Gastroesophageal sphincter (tissue), 4 donors: ENCODE results near the gene MRPL12. TPM values are rescaled to one million over a fixed set of nuclear protein-coding genes. Genes with fewer than 3 reads are reported as not detected.

Experiments used
- ATAC-seq: fragments of 150-250 bp; one replicate; pipeline ENCODE4 v1.9.1; 2016; ENCODE audit warnings: mild to moderate bottlenecking, moderate library complexity
- H3K27ac ChIP-seq, 4 donors: fragments of 200-600 bp; sonication (generic) in 3 of 4; 1 replicate in 3 of 4; 2 replicates in 1 of 4; pipeline ENCODE4 v1.5.1; 2016 to 2019
- H3K27me3 ChIP-seq: fragments of 200-600 bp; sonication (generic); one replicate; pipeline ENCODE4 v1.5.1; 2019
- H3K36me3 ChIP-seq, 2 donors: fragments of 200-600 bp; sonication (generic); one replicate each; pipeline ENCODE4 v1.5.1; 2019; ENCODE audit warnings: control low read depth in 1 of 2
- H3K4me1 ChIP-seq, 3 donors: fragments of 200-600 bp; sonication (generic); 1 replicate in 2 of 3; 2 replicates in 1 of 3; pipeline ENCODE4 v1.5.1; 2016 to 2019; ENCODE audit warnings: control low read depth in 2 of 3
- H3K4me3 ChIP-seq, 2 donors: fragments of 200-600 bp; sonication (generic); one replicate each; pipeline ENCODE4 v1.5.1; 2019; ENCODE audit warnings: mild to moderate bottlenecking in 1 of 2, moderate library complexity in 1 of 2
- H3K9me3 ChIP-seq, 3 donors: fragments of 200-600 bp; sonication (generic); one replicate each; pipeline ENCODE4 v1.5.1; 2017 to 2019; ENCODE audit warnings: control low read depth in 2 of 3
- CTCF ChIP-seq, 4 experiments: fragments of 200-600 bp in 2 of 4; fragments of 450-650 bp in 2 of 4; sonication (generic) in 1 of 4; IDR thresholded peaks; one replicate each; pipeline ENCODE4 v1.5.1; 2017 to 2019; ENCODE audit warnings: antibody characterized with exemption in 4 of 4, mild to moderate bottlenecking in 2 of 4, moderate library complexity in 2 of 4
- EP300 ChIP-seq: sonication (generic); formaldehyde crosslinking; IDR thresholded peaks from one replicate; pipeline ENCODE4 v1.6.1; 2017; ENCODE audit warnings: antibody characterized with exemption, mild to moderate bottlenecking
- POLR2A ChIP-seq, 2 donors: fragments of 450-650 bp; IDR thresholded peaks; one replicate each; pipeline ENCODE4 v1.6.1; 2017; ENCODE audit warnings: antibody characterized with exemption in 2 of 2, mild to moderate bottlenecking in 2 of 2, moderate library complexity in 1 of 2
- POLR2AphosphoS5 ChIP-seq: sonication (generic); formaldehyde crosslinking; IDR thresholded peaks from one replicate; pipeline ENCODE4 v1.6.1; 2017; ENCODE audit warnings: antibody characterized with exemption
- WGBS, 2 donors: methylation state at CpG; one replicate each; pipeline ENCODE4 v1.1.5; 2018; ENCODE audit warnings: low coverage in 1 of 2; 5-methylcytosine and 5-hydroxymethylcytosine counted together
- total RNA-seq, 4 donors: library from RNA; depleted of rRNA; stranded (reverse); fragments of >200 nt; gene quantifications; one replicate each; pipeline ENCODE4 v1.1.0, GENCODE V29; 2016

MRPL12 gene
- total RNA-seq, 4 donors from 2014 or later, result 27.5 to 42.9 (median 29.3) TPM

- ATAC-seq, result no peak
- Histone ChIP-seq H3K9me3 (no peaks in the 10 kb centered on the region), H3K27me3 (no peaks in the 10 kb centered on the region), H3K36me3 (peaks cover 0 to 28% of the 10 kb centered on the region in 2 donors), H3K27ac (peak overlapping the region in 1 of 4 donors; percentile 77), H3K4me1 (peaks cover 0 to 41% (median 28%) of the 10 kb centered on the region in 3 donors), H3K4me3 (peak overlapping the region in 1 of 2 donors; percentile 87)
- WGBS, 2 donors, result 0 to 8% methylated on average over 5 of the region's 29 CpGs
- no peak for TF ChIP-seq CTCF (IDR thresholded peaks at IDR 0.05)
- no peak for TF ChIP-seq POLR2AphosphoS5
- TF ChIP-seq EP300, result no peak
- no peak for TF ChIP-seq POLR2A (IDR thresholded peaks at IDR 0.05)
Observed at GRCh38 chr17:81710514-81711308, 7.5 kb downstream of the MRPL12 start.

GRCh38 chr17:81711814-81712467 is 8.8 kb downstream of the MRPL12 start, which contains the start of gene SLC25A10:
Gene SLC25A10 (plus strand): TSS chr17:81712284. CDS start chr17:81712427, 143 bp downstream.
- peak; percentile 88 for ATAC-seq
- H3K4me1 ChIP-seq, result peaks cover 0 to 41% (median 28%) of the 10 kb centered on the region in 3 donors
- peak; percentile 21 to 51 for TF ChIP-seq POLR2A (IDR thresholded peaks at IDR 0.05)
- TF ChIP-seq CTCF (IDR thresholded peaks at IDR 0.05), result peak in 2 of 4 experiments; percentile 53 to 54
- no peak for TF ChIP-seq POLR2AphosphoS5
- no peak for TF ChIP-seq EP300

GRCh38 chr17:81712468-81713003 is 9.4 kb downstream of the MRPL12 start:
- Histone ChIP-seq H3K4me3 (peak overlapping the region; percentile 75 to 87), H3K27me3 (no peaks in the 10 kb centered on the region), H3K36me3 (peaks cover 0 to 14% of the 10 kb centered on the region in 2 donors), H3K27ac (peak overlapping the region in 3 of 4 donors; percentile 56 to 77 (median 68)), H3K9me3 (no peaks in the 10 kb centered on the region), H3K4me1 (peaks cover 0 to 41% (median 28%) of the 10 kb centered on the region in 3 donors)
- peak; percentile 38 for ATAC-seq
- WGBS, 2 donors, result no CpG with 5 or more reads among the region's 41 CpGs
- TF ChIP-seq POLR2AphosphoS5 (no peak), CTCF (IDR thresholded peaks at IDR 0.05) (peak in 3 of 4 experiments; percentile 5 to 33 (median 25))

More at GRCh38 chr17:81711814-81712467, 8.8 kb downstream of the MRPL12 start, which contains the start of gene SLC25A10:
- H3K27ac ChIP-seq, result peak within 1 kb of the TSS in 3 of 4 donors; percentile 56 to 77 (median 68)
- no peaks in the 10 kb centered on the region for H3K27me3 ChIP-seq
- 0% methylated on average over 1 of the region's 89 CpGs; no CpG with 5 or more reads in 1 of the 2 donors for WGBS, 2 donors
- peaks cover 0 to 16% of the 10 kb centered on the region in 2 donors for H3K36me3 ChIP-seq
- no peaks in the 10 kb centered on the region for H3K9me3 ChIP-seq
- H3K4me3 ChIP-seq, result peak within 1 kb of the TSS; percentile 75 to 87

GRCh38 chr17:81713004-81713555 is 9.9 kb downstream of the MRPL12 start:
- ATAC-seq, result no peak
- WGBS, 2 donors, result 22 to 100% methylated on average over 1 to 12 of the region's 18 CpGs
- Histone ChIP-seq H3K9me3 (no peaks in the 10 kb centered on the region), H3K36me3 (peaks cover 0 to 14% of the 10 kb centered on the region in 2 donors), H3K4me3 (peak overlapping the region; percentile 75 to 87), H3K27me3 (no peaks in the 10 kb centered on the region), H3K27ac (peak overlapping the region in 2 of 4 donors; percentile 68 to 77), H3K4me1 (peaks cover 0 to 41% (median 28%) of the 10 kb centered on the region in 3 donors)
- TF ChIP-seq POLR2A (IDR thresholded peaks at IDR 0.05) (no peak), POLR2AphosphoS5 (no peak), CTCF (IDR thresholded peaks at IDR 0.05) (no peak), EP300 (no peak)
